Measurements from ENCODE around the gene ATP8B2.
"Not testable (repeated sequence)": the region's sequence is repeated elsewhere in the genome, so short reads cannot be mapped to it uniquely, and the experiment has no call there.

ATP8B2 gene

DNA sequence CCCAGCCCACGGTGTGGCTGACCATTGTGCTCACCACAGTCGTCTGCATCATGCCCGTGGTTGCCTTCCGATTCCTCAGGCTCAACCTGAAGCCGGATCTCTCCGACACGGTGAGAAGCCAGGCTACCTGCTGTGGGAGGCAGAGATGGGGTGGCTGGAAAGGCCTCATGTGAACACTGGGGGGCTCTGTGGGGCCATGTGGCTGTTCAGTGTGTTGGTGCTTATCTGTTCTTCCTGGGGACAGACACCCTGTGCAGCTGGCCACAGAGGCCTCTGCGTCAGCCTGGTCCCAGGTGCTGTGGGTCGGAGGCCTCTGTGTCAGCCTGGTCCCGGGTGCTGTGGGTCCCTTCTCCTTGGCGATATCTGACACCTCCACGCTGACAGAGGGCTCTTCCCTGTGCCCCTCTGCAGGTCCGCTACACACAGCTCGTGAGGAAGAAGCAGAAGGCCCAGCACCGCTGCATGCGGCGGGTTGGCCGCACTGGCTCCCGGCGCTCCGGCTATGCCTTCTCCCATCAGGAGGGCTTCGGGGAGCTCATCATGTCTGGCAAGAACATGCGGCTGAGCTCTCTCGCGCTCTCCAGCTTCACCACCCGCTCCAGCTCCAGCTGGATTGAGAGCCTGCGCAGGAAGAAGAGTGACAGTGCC, 23.2 kb downstream of the ATP8B2 start:
- no peak for DNase-seq (ENCODE audit: low read depth)

DNA sequence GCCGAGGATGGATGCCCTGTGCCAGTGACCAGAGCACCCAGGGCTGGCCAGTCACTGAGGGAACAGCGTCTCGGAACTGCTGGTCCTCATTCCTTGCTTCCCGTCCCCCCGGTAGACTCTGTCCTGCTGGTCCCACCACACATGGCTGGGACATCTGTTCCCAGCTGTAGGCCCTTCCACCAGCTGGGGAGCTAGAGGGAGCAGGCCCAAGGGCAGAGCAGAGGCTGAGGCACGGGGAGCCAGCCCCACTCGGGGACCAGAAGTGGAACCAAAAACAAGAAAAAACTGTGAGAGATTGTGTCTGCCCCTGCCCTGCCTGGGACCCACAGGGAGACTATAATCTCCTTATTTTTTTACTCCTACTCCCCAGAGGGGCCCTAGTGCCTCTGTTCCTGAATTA, 23.8 kb downstream of the ATP8B2 start:
- no peak for DNase-seq (ENCODE audit: low read depth)

DNA sequence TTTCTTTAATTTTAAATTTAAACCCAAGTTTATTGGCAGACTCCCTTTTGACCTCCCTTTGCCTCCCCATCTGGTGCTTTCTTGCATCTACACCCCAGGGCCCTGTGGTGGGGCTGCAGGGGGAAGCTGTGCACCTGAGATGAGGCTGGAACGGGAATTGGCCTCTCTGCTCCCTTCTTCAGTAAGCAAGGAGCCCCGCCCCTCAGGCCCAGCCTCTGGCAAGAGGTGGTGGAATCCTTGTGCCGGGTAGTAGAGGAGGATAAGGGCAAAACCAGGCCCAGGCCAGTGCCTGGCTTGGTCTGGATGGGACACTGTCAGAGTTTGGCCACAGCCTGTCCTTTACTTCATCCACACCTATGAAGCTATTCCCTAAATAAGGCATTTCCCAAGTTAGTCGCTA, 25.1 kb downstream of the ATP8B2 start:
- DNase-seq (ENCODE audit: low read depth), result no peak

DNA sequence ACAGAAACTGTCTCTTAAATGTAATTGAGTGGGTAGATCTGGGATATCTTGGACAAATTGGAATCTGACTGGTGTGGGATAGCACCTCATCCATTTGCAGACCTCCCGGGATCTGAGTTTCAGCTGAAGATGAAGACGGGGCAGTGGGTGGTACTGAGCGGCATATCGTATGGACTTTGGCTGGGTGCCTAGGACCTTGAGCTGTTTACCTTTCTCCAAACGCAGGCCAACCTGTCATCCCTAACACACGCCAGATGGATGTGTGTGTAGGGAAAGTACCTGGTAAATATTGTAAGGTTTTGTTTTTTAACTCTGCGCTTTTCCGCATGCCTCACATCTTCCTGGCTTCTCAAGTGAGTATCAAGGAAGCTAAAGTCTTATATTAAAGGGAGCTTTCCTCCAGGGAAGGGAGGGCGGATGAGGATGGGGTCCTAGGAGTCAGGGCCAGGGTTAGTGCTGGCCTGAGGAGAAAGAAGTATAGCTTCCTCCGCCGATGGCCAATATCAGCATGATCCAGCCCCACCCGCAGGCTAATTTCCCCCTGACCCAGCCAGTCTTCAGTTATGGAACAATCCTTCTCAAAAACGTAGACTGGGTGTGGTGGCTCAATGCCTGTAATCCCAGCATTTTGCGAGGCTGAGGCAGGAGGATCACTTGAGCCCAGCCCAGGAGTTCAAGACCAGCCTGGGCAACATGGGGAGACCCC, 26.2 kb downstream of the ATP8B2 start:
- DNase-seq (ENCODE audit: low read depth), result no peak

DNA sequence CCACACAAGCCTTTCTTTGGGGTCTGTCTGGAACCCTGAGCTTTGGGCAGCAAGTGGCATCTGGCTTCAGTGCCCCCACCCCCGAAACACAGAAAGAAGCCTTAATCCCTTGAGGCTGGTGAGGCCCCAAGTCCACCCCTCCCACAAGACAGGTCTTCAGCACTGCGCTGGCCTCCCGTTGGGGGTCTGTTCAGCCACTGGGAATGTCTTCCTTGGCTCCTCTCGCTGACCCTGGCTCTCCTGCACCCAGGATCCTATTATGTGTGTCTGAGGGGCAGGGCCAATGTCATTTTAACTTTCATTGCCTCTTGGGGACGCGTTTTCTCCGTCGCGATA, 26.9 kb downstream of the ATP8B2 start:
- no peak for DNase-seq (ENCODE audit: low read depth)

DNA sequence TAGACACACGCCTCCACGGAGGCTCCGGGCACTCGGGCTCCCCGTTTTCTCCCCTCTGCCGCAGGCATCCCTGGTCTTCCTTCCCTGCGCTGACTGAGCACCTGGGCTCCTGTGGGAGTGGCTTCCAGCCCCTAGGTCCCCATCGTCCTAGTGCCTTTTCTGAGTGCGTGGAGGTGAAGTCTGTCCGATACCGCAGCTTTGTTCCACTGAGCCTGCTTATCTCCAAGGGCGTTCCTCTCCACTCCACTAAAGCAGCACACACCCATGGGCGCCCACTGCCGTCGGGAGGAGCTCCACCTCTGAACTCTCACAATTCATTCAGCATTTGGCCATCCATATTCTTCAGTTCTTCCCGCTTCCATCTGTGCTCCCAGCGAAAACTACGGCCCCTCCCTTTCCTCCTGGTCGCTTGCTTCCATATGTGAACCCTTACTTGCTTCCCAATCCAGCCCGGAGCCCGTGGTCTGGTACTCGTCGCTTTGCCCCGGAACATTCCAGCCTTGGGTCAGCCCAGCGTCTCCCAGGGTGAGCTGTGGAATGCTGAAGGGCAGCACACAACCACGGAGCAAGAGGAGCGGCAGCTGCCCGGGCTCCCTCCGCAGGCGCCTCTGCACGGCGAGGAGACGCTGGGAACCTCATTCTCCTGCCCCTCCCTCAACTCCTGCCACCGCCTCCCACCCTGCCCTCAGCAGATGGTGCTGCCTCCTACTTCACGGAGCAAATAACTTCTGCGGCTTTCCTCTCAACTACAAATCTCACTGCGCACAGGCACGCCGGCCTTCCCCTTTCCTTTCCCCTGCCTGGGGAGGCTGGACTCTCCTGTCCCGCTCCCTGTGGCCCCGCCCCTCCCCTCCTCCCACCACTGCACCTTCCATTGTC, 27.5 kb downstream of the ATP8B2 start:
- DNase-seq (ENCODE audit: low read depth), result peak; percentile 61

DNA sequence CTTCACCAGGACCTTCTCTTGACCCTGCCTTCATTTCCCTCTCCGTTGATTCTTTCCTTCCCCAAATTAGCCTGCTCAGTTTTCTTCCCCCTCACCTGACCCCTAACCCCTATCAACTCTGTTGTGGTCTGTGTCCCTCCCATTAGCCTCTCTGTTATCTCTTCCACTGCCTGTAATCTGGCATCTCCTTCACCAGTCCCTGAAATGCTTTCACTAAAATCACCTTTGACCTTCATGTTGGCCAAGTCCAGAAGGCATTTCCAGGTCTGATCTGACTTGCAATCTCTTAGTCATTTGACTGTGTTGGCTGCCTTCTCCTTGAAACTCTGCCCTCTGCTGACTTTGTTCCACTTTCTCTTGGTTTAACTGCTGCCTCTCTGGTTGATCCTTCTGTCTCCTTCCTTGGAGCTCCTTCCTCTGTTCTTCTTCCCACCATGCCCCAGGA, 28.2 kb downstream of the ATP8B2 start:
- peak; percentile 76 for DNase-seq (ENCODE audit: low read depth)

DNA sequence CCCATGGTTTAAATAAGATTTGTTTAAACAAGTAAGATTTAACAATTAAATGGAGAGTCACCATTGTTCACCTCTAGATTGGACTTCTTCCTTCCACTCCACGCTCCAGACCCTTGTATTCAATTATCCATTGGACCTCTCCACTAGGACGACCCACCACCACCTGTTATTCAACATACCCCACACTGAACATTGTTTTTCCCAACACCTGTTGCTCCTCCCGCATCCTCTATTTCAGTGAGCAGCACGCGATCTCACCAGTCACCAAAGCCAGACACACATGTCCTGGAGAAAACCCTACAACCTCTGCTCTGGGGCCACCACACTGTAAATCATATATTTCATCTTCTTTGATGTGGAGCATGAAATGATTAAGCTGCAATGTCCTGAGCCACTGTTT, 28.6 kb downstream of the ATP8B2 start:
- DNase-seq (ENCODE audit: low read depth), result no peak

DNA sequence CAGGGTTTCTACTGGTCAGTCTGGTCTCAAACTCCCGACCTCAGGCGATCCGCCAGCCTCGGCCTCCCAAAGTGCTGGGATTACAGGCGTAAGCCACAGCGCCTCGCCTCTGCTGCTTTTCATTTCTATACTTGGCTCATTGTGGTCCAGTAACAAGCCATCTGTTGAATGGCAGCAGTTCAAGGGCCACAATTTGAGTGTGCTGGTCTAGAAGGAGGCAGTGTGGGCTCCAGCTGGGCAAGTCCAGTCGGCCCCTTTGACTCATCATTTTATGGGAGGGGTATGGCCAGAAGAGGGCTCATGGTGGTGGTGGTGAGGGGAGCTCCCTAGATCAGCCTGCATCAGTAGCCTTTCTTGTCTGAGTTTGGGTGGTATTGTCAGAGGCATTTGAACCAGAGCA, 33.2 kb downstream of the ATP8B2 start:
- no peak for DNase-seq (ENCODE audit: low read depth)

DNA sequence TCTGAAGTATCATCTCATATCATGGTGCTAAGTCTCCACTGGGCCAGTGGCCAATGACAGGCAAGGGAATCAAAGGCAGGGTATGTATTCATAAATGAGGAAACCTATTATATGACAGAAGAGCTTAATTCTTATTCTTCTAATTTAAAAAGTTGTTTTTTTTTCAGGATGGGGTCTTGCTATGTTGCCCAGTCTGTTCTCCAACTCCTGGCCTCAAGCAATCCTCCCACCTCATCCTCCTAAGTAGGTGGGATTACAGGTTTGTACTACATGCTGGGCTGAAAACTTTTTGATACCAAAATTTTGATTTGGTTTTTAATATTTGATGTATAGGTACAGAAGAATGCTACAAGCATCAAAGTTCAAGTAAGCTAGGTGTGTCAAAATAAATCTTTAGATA, 35.0 kb downstream of the ATP8B2 start:
- DNase-seq (ENCODE audit: low read depth), result no peak

DNA sequence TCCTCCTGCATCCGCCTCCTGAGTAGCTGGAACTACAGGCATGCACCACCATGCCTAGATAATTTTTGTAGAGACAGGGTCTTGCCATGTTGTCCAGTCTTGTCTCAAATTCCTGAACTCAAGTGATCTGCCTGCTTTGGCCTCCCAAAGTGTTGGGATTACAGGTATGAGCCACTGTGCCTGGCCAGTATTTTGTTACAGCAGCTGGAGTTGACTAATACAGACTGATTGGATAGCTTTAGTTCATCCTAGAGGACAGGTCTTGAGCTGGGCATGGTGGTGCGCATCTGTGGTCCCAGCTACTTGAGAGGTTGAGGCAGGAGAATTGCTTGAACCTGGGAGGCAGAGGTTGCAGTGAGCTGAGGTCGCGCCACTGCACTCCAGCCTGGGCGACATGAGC, 35.6 kb downstream of the ATP8B2 start:
- DNase-seq (ENCODE audit: low read depth), result not testable (repeated sequence)

DNA sequence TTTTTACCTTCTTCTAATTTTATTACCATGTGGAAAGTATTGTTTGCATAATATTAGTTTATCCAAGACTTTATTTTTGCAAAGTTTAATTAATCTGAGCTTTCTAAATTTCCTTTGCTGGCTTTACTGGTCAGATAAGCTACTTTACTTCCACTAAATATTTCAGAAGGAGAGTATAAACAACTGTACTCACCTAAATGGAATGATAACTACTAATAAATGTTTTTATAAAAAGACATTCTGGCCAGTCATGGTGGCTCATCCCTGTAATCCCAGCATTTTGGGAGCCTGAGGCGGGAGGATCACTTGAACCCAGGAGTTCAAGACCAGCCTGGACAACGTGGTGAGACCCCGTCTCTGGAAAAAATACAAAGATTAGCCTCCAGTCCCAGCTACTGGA, 36.0 kb downstream of the ATP8B2 start:
- no peak for DNase-seq (ENCODE audit: low read depth)

DNA sequence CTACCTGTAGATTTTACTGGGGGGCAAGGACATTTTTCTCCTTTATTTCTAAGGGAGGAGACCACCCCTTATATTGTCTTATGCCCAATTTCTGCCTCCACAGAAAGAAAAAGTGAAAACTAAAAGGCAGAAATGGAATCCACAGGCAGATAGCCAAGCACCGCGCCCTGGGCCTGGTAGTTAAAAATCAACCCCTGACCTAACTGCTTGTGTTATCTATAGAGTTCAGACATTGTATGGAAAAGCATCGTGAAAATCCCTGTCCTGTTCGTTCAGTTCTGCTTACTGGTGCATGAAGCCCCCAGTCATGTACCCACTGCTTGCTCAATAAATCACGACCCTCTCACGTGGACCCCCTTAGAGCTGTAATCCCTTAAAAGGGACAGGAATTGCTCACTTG, 46.1 kb downstream of the ATP8B2 start:
- DNase-seq (ENCODE audit: low read depth), result no peak

DNA sequence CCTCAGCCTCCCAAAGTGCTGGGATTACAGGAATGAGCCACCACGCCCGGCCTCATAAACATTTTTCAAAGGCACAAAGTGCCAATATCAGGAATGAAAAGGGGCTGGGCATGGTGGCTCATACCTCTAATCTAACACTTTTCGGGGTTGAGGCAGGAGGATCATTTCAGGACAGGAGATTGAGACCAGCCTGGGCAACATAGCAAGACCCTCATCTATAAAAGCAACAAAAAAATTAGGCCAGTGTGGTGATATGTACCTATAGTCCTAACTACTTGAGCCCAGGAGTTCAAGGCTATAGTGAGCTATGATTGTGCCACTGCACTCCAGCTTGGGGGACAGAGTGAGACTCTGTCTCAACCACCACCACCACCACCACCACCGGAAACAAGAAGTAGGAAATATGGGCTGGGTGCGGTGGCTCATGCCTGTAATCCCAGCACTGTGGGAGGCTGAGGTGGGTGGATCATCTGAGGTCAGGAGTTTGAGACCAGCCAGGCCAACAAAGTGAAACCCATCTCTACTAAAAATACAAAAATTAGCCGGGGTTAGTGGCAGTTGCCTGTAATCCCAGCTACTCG, 48.5 kb downstream of the ATP8B2 start:
- not testable (repeated sequence) for DNase-seq (ENCODE audit: low read depth)

DNA sequence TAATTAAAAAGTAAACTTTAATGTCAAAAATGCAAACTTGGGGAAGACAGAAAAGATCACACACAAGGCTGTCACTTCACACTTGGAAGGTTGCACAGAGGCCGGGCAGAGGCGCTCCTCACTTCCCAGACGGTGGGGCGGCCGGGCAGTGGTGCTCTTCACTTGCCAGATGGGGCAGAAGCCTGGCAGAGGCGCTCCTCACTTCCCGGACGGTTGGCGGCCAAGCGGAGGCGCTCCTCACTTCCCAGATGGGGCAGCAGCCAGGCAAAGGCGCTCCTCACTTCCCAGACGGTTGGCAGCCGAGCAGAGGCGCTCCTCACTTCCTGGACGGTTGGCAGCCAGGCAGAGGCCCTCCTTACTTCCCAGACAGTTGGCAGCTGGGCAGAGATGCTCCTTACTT, 54.0 kb downstream of the ATP8B2 start:
- no peak for DNase-seq (ENCODE audit: low read depth)

DNA sequence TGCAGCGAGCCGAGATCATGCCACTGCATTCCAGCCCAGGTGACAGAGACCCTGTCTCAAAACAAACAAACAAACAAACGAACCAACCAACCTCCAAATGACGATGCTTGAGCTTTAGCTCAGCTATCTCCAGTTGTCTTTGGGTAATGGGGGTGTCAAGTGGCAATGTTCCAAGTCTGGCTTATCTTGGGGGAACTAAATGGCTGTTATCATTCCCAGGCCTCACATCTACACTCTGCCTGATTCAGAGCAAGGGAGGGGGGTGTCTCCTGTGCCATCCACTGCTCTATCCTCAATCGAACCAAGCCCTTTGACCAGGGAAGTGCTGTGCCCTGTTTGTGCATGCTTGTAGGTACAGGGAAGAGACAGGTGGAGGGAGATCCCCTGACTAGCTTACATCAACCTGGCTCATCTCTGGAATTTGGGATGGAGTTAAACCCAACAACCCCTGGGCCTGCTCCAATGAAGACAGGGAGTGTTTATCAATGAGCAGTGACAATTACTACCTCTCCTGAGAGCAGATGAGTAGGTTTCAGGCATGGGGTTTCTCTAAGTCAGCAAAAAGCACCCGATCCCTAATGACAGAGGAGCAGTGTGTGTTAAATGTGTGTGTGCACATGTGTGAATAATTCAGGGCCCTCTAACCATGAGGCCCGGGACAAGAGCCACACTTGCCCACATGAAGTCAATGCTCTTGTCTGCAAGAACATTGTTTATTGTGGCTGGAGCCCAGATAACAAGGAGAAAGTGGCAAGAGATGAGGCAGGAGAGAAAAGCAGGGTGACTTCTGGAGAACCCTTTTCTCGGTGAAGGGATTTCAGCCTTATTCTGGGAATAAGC, 59.5 kb downstream of the ATP8B2 start:
- peak; percentile 61 for DNase-seq (ENCODE audit: low read depth)

DNA sequence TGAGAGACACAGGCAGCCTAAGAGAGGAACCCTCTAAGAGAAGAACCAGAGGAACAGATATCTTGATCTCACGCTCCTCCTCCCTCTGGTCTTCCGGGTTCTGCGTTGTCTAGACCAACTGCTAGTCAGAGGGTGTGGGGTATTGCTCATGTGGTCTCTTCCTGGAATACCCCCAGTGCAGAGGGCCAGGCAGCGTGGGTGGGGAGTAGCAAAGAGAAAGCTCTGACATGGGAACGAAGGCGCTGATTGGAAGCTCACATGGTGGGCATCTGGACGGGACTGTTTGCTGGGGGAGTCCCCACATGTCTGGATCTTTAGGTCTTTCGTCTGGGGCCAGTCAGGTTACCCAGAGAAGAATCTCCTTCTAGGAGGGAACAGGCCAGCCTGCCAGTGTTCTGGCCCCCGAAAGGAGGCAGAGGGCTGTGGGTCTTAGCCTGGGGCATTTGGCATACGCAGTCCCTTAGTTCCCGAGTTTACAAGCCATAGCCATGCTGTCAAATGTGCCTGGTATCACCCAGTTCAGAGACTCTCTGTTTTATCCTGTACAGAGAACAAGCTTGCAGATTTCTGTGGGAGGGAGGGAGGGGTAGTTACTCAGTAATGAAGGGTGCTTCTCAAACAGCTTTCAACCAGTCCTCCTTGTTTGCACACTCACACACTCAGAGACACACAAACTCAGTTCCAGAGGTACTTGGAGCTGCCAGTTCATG, 61.5 kb downstream of the ATP8B2 start:
- peak; percentile 70 for DNase-seq (ENCODE audit: low read depth)

DNA sequence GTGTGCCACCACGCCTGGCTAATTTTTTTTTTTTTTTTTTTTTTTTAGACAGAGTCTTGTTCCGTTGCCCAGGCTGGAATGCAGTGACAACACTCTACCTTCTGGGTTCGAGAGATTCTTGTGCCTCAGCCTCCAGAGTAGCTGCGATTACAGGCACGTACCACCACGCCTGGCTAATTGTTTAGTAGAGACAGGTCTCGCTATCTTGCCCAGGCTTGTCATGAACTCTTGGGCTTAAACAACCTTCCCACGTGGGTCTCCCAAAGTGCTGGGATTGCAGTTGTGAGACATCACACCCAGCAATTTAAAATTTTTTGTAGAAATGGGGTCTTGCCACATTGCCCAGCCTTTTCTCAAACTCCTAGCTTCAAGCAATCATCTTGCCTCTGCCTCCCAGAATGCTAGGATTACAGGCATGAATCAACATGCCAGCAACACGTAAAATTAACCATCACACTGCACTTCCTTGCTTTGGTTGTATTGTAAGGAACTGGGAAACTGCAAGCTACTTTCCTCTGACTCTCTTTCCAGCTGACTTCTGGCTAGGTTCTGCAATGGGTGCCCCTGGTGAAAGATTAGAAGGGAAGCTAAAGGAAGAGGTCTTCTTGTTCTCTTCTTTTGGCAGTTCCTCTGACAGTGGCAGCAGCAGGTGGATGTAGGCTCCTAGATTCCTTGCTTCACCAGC, 65.9 kb downstream of the ATP8B2 start:
- no peak for DNase-seq (ENCODE audit: low read depth)

DNA sequence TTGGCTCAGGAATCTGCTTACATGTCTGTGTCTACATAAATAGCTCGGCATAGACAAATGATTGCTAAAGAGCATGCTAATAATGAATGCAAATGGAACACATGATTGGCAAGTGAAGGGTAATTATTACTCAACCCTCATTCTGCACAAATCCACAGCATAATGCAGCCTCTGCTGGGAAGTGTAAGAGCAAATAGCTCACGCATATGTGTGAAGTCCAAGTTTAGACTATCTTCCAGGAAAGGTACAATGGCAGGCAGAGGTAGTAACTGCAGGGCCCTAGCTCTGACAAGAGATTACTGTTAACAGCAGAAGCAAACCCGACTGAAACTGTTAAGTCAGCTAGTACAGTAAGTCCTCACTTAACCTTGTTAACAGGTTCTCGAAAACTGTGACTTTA, 72.8 kb downstream of the ATP8B2 start:
- DNase-seq (ENCODE audit: low read depth), result no peak

DNA sequence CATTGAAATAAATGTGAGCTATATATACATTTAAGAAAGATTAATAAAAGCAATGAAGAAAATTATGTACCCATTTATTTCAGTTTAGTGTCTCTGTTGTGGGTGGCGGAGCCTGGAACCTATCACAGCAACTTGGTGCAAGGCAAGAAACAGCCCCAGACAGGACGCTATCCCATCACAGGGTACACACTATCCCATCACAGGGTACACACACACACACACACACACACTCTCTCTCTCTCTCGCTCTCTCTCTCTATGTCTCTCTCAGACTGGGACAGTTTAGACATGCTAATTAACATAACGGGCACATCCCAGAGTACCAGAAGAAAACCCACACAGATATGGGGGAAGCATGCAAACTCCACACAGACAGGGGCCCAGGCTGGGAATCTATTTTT, 73.4 kb downstream of the ATP8B2 start:
- no peak for DNase-seq (ENCODE audit: low read depth)

DNA sequence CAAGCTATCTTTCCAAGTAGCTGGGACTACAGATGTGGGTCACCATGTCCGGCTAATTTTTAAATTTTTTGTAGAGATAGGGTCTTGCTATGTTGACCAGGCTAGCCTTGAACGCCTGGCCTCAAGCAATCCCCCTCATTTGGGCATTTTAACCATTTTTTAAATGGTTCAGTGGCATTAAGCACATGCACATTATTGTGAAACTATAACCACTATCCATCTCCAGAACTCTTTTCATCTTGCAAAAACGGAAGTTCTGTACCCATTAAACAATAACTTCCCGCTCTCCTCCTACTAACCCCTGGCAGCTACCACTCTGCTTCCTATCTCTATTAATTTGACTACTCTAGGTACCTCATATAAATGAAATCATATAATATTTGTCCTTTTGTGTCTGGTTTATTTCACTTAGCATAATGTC, 75.1 kb downstream of the ATP8B2 start:
- no peak for DNase-seq (ENCODE audit: low read depth)
